LNCaP clone FGC (cell line): ENCODE data around the gene PPDPF.

Experiments
- DNase-seq: peaks from one replicate; pipeline ENCODE4 v3.0.0-alpha.2; 2011; ENCODE audit warnings: low read depth
- H3K4me3 ChIP-seq: 2 replicates; pipeline ENCODE4 v1.5.1; 2011; ENCODE audit warnings: mild to moderate bottlenecking, low read depth, low read length, control low read depth
- CTCF ChIP-seq: IDR thresholded peaks from 2 replicates; pipeline ENCODE4 v1.5.1; 2012; ENCODE audit warnings: mild to moderate bottlenecking; ENCODE audit not compliant: control insufficient read depth, insufficient read depth; ENCODE audit errors: extremely low read depth

PPDPF gene

DNA sequence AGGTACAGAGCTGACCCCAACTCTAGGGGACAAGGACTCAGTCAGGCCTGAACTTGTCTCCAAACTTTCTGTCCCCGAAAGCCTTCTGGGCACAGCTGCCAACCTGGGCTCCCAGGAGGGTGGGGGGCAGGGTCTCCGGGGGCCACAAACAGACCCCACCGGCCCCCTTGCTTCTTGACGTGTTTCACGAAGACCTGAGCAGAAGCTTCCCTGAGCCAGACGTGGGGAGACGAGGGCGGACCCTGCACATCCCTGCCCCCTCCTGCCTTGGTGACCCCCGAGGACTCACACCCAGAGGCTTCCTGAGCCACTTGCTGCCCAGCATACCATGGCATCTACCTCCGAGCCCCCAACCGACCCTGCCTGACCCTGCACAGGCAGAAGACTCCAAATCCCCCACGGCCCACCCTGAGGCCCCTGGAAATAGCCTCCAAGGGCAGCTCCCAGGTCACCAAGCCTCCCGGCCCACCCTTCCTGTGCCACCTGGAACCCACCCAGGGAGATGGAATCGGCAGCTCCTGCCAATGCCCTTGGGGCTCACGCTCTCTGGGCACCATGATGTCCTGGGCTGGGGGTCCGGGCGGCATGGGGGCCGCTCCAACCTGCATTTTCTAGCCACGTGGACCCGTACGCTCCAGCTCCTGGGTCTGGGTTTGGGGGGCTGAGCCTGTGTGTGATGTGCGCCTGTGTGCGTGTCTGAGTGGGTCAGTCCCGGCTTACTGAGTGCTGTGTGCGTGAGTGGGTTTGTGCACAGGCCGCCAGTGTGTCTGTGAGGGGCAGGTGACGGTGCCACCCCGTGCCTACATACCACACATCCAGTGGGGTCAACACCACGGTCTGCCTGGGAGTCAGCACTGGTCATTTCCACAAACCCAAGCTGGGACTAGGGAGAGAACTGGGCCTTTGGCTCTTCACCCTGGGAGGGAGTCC is 19.1 kb downstream of the PPDPF start:
- no peak for DNase-seq
- TF ChIP-seq CTCF: no peak
- H3K4me3 ChIP-seq: peak overlapping the region; percentile 51

- no peak for TF ChIP-seq CTCF
- no peak overlapping the region for H3K4me3 ChIP-seq
- no peak for DNase-seq
Measured at GRCh38 chr20:63540417-63541186, 20.0 kb downstream of the PPDPF start.

GRCh38 chr20:63541371-63541770 is 20.8 kb downstream of the PPDPF start:
- no peak for TF ChIP-seq CTCF
- no peak overlapping the region for H3K4me3 ChIP-seq
- DNase-seq: no peak

- no peak for DNase-seq
- TF ChIP-seq CTCF: no peak
- H3K4me3 ChIP-seq: no peak overlapping the region
Measured at GRCh38 chr20:63542031-63542559, 21.5 kb downstream of the PPDPF start.

- no peak for TF ChIP-seq CTCF
- no peak overlapping the region for H3K4me3 ChIP-seq
- no peak for DNase-seq
Measured at GRCh38 chr20:63542696-63543095, 22.1 kb downstream of the PPDPF start.

DNA sequence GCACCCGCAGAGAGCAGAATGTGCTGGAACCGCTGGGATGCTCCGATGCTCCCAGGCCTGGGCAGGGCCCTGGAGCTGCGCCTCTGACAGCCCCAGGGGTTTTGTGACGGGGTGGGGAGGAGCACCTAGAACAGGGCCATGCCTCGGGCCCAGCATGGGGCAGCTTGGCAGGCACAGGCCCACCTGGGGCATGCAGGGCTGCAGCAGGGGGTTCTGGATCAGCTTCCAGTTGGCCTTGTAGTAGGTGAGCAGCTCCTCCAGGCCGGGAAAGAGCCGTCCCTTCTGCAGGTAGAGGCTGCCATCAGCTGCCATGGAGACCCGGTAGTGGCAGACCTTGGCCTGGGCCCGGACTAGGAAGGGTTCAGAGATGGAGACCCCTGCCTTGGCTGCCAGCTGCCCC is 22.6 kb downstream of the PPDPF start:
- no peak for DNase-seq
- no peak for TF ChIP-seq CTCF
- no peak overlapping the region for H3K4me3 ChIP-seq
